GM19468 (cell line): ENCODE data around the gene COL28A1.

Experiments
- ATAC-seq: cut with Tn5 transposase; IDR thresholded peaks from one replicate; pipeline ENCODE4 v1.9.1; 2021; ENCODE audit warnings: mild to moderate bottlenecking, moderate library complexity, moderate number of reproducible peaks; ENCODE audit not compliant: unreplicated experiment; ENCODE audit errors: extremely low read depth

Gene COL28A1

GRCh38 chr7:7535691-7536090 lies at the start of gene COL28A1:
TSS of gene COL28A1 (minus strand) at chr7:7535873. CDS start at chr7:7532875, 2,998 bp downstream.
- ATAC-seq: no peak

DNA sequence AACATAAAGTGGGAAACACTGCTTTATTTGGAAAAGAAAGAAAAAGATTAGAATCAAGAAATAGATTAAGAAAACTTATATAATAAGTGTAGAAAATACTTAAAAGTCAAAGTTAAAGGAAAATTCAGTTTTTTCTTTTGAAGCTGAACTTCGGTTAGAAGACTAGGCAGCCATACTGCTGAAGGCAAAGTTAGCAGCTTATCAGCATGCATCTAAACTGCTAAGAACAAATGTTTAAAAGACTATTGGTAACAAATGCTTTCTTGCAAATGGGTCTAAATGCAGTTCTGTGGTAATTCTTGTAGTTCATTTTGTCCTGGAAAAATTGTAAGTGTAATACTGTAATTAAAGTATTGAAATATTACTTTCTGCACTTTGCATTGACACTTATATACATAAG lies 49.0 kb upstream of the COL28A1 start:
- ATAC-seq: no peak

GRCh38 chr7:7583731-7584130 lies 48.1 kb upstream of the COL28A1 start:
- no peak for ATAC-seq

- ATAC-seq: no peak
These were observed 46.9 kb upstream of the COL28A1 start for GRCh38 chr7:7582596-7582995.

GRCh38 chr7:7581531-7582179 lies 46.0 kb upstream of the COL28A1 start:
- ATAC-seq: no peak

DNA sequence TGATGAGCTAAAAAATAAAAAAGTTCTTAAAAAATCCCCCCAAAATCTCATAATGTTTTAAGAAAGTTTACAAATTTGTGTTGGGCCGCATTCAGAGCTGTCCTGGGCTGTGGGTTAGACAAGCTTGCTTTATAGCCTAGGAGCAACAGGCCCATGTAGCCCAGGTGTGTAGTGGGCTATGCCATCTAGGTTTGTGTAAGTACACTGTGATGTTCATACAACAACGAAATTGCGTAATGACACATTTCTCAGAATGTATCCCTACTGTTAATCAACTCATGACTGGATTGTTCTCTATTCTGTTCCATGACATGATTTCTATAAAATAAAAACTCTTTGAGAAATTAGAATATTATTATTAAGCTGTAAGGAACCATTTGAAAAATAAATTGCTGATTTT lies 44.0 kb upstream of the COL28A1 start:
- no peak for ATAC-seq

- ATAC-seq: peak; percentile 27
These were observed 42.2 kb upstream of the COL28A1 start for GRCh38 chr7:7577888-7578287.

DNA sequence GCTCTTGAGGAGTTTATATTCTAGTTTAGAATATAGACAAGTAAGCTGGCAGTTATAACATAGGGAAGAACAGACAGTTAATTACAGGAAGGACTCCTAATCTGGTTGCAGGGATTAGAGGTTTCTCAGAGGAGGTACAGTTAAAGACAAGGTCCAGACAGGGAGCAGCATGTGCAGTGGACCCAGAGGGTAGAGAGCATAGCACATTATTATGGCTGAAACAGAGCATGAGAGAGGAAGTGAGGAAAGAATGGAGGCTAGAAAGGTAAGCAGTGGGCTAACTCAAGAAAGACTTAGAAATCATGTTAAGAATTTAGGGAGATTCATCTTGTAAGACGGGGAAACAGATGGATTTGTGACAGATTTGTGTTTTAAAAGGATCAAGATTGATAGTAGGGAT lies 40.7 kb upstream of the COL28A1 start:
- no peak for ATAC-seq

GRCh38 chr7:7573701-7574100 lies 38.0 kb upstream of the COL28A1 start:
- no peak for ATAC-seq

DNA sequence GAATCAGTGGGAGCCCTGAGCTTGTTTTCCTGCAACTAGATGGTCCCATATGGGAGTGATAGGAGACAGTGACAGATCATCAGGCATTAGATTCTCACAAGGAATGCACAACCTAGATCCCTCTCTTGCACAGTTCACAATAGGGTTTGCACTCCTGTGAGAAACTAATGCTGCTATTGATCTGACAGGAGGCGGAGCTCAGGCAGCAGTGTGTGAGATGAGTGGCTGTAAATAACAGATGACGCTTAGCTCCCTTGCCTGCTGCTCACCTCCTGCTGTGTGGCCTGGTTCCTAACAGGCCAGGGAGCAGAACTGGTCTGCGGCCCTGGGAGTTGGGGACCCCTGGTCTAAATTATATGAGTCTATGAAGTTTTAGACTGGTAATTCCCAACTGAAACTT lies 34.9 kb upstream of the COL28A1 start:
- ATAC-seq: no peak

DNA sequence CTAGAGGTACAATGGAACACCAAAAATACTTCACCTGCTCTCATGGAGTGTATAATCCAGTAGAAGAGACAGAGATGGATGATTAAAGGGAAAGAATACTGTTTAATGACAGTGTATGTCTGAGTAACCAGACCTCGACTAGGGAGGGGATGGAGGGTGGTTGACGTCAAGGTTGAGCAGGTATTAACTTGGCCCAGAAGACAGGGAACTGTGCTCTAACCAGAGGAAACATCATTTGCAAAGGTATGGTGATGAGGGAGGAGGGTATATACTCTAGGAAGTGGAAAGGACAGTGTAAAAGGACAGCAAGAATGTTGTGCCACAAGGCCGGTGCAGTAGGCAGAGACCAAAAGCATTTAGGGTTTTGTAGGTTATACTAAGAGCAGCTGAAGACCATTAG lies 33.9 kb upstream of the COL28A1 start:
- no peak for ATAC-seq

DNA sequence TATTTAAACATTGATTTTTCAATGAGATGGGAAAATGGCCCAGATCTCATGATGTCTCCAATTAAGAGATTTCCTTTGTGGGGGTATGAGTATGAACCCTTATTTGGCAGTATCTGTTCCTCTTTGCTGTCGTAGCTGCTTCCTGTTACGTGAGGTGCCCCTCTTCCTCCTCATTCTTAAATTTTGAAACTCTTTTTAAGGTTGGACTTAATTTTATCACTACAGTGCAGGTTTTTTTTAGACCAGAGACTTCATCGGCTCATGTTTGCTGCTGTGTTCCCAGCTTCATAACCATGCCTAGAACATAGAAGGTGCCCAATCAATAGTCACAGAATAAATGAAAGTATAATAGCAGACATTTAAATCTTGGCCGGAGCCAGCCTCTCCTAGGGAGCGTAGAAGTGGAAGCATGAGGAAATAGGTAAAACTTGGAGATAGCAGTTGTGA lies 33.4 kb upstream of the COL28A1 start:
- ATAC-seq: no peak

DNA sequence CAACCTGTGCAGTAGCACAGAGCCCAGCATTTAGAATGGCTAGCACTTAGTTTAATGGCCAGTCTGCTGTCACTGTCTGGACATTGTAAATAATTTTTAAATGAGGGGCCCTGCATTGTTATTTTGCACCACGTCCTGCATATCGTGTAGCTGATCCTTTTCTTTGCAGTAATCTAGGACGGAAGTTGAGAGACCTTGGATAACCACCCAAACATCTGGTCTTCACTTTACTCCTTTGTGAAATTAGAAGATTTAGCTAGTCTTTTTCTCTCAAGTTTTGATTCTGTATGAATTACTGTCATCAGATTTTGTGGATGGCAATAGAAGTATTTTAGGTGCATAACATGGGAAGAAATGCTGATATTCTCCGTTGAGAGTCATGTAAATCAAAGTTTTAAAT lies 32.9 kb upstream of the COL28A1 start:
- ATAC-seq: no peak

DNA sequence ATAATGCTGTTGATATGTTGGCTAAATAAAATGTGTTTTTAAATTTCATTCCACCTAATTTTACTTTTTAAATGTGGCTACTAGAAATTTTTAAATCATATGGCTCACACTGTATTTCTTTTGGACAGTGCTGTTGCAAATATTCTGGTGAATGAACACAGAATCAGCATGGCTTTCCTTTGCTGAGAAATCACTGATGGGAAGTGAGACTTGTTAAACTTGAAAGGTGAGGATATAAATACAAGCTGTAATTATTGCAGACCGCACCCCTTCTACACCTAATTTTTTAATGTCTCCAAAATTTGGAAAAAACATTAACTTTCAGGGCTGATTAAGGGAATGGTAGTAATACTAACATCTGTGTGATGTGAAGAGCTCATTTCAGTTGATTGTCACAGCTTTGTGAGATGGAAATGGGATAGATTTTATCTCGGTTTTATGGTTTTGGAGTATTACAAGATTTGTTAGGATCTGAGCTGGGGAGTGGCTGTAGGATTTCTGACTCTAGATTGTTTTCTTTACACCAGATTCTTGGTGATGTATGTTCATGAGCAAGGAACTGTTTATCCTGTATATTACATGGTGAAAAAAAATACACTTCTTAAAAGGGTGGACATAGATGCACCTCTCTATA lies 32.3 kb upstream of the COL28A1 start:
- no peak for ATAC-seq

DNA sequence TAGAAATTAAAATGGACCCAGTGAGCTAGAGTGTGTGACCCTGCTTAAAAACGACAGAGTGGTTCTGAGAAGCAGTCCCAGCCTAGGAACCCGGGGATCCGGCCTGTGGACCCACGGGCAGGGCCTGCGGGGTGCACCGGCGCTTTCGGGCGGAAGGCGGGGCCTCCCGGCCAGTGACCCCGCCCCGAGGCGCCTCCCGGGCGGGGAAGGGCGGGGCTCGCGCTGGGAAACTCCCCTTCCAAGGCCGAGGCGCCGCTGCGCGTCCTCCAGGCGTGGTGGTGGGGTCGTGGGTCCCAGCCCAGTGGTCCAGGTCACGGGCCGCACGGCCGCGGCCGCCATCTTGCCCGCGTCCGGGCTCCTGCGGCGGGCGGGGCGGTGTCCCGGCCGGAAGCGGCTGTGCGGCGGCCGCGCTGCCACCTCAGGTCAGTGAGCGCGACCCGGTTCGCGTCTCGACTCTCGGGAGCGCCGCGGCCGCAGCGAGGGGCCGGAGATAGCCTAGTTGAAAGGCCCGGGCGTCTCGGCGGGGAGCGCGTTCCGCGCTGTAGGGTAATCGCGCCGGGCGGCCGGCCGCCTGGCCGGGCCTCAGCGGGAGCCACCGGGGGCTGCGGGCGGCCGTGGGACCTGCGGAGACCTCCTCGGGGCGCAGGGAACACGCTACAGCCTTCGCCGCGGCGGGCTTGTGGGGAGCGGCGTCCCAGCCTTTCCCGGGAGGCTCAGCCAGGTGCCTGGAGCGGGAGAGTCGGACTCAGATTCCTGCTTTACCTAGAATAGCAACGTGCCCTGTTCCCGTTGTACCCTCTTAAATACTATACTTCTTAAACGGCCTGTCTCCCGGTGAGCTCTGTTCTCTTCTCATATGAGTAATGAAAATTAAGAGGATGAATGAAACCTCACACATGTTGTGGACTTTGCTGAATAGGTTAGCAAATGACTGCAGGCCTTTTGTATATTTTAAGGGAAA lies 31.3 kb upstream of the COL28A1 start, which contains the start of gene MIOS:
TSS of gene MIOS (plus strand) at position 234 of the 961 bp plus-strand sequence. CDS start 5,592 bp downstream, outside the sequence.
- ATAC-seq: peak; percentile 70

DNA sequence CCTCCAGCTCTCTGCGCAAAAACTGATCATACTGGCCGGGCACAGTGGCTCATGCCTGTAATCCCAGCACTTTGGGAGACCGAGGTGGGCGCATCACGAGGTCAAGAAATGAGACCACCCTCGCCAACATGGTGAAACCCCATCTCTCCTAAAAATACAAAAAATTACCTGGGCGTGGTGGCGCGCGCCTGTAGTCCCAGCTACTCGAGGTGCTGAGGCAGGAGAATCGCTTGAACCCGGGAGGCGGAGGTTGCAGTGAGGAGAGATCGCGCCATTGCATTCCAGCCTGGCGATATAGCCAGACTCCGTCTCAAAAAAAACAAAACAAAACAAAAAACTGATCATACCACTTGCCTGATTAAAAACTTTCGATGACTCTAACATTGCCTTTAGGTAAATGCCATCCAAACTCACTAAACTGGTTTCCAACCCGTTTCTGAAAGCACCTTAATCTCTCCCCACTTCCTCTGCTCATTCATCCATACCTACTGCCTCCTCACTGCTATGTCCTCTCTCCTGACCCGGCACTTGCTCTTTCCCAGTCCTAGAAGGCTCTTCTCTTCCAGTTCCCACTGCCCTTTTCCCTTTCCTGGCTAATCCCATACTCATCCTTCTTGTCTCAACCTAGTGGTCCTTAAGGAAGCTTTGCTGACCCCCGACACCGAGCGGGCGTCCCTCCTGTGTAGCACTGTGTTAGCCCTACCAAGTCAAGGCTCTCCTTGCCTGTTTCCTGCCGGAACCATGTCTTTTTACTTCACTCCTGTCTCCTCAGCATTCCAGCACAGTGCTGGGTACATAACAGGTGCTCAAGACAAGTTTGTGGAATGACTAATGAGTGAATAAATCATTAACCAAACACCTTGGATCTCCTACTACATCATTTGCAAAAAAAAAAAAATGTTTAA lies 30.3 kb upstream of the COL28A1 start:
- peak; percentile 10 for ATAC-seq

GRCh38 chr7:7565018-7565680 lies 29.5 kb upstream of the COL28A1 start:
- no peak for ATAC-seq

GRCh38 chr7:7564323-7564780 lies 28.7 kb upstream of the COL28A1 start:
- no peak for ATAC-seq

GRCh38 chr7:7563813-7564212 lies 28.1 kb upstream of the COL28A1 start:
- ATAC-seq: no peak
